GM21619 (cell line): ENCODE data around the gene TBC1D7.

ENCODE experiments used
- ATAC-seq: cut with Tn5 transposase; IDR thresholded peaks from one replicate; pipeline ENCODE4 v1.9.1; 2021; ENCODE audit not compliant: unreplicated experiment

Gene TBC1D7

GRCh38 chr6:13357551-13358075 lies 29.3 kb upstream of the TBC1D7 start:
- ATAC-seq, result no peak

- ATAC-seq, result peak; percentile 87
Observed at GRCh38 chr6:13355999-13356785, 27.9 kb upstream of the TBC1D7 start.

GRCh38 chr6:13355043-13355945 lies 27.0 kb upstream of the TBC1D7 start:
- ATAC-seq, result no peak

GRCh38 chr6:13354331-13355042 lies 26.1 kb upstream of the TBC1D7 start:
- ATAC-seq, result no peak

GRCh38 chr6:13352165-13352564 lies 23.8 kb upstream of the TBC1D7 start:
- no peak for ATAC-seq

- no peak for ATAC-seq
Observed at GRCh38 chr6:13351271-13351670, 22.9 kb upstream of the TBC1D7 start.

GRCh38 chr6:13349811-13350506 lies 21.6 kb upstream of the TBC1D7 start:
- ATAC-seq, result no peak

GRCh38 chr6:13348334-13349113 lies 20.2 kb upstream of the TBC1D7 start:
- ATAC-seq, result no peak

- ATAC-seq, result no peak
Observed at GRCh38 chr6:13346245-13346644, 17.9 kb upstream of the TBC1D7 start.

GRCh38 chr6:13342414-13343019 lies 14.2 kb upstream of the TBC1D7 start:
- no peak for ATAC-seq

- no peak for ATAC-seq
Observed at GRCh38 chr6:13339863-13340630, 11.7 kb upstream of the TBC1D7 start.

GRCh38 chr6:13338038-13338437 lies 9.7 kb upstream of the TBC1D7 start:
- no peak for ATAC-seq

- no peak for ATAC-seq
Observed at GRCh38 chr6:13336553-13336952, 8.2 kb upstream of the TBC1D7 start.

- no peak for ATAC-seq
Observed at GRCh38 chr6:13334953-13335352, 6.6 kb upstream of the TBC1D7 start.

GRCh38 chr6:13332349-13332706 lies 4.0 kb upstream of the TBC1D7 start:
- ATAC-seq, result no peak

- ATAC-seq, result no peak
Observed at GRCh38 chr6:13331516-13332348, 3.4 kb upstream of the TBC1D7 start.

GRCh38 chr6:13328875-13329183 lies 492 bp upstream of the TBC1D7 start:
- no peak for ATAC-seq

GRCh38 chr6:13327691-13328075 lies 654 bp downstream of the TBC1D7 start:
- ATAC-seq, result peak; percentile 13
